ENCODE measurements around the gene ELK4.

- no peak for TF ChIP-seq POLR2A (IDR thresholded peaks at IDR 0.05)
- TF ChIP-seq EP300 (IDR thresholded peaks at IDR 0.05): no peak
- no peak for TF ChIP-seq CTCF (IDR thresholded peaks at IDR 0.05)
These were observed 7.8 kb upstream of the ELK4 start for GRCh38 chr1:205639567-205639966.

All from tibial nerve (tissue), 4 donors.